ENCODE measurements around the gene PRSS36.
"Not testable (repeated sequence)": the region's sequence is repeated elsewhere in the genome, so short reads cannot be mapped to it uniquely, and the experiment has no call there.

PRSS36 gene

GRCh38 chr16:31143011-31143693 is 6.7 kb downstream of the PRSS36 start:
- Histone ChIP-seq H3K4me1 (ENCODE audit: control insufficient read depth in 5 of 5, insufficient read depth in 5 of 5, low read length in 5 of 5) (peaks cover 1 to 37% (median 26%) of the 10 kb centered on the region in 5 donors), H3K27me3 (ENCODE audit: control insufficient read depth in 5 of 5, insufficient read depth in 4 of 5, low read length in 5 of 5) (peaks cover 5 to 11% (median 7%) of the 10 kb centered on the region in 5 donors), H3K36me3 (ENCODE audit: control insufficient read depth in 5 of 5, insufficient read depth in 5 of 5, low read length in 5 of 5) (no peaks in the 10 kb centered on the region), H3K9ac (ENCODE audit: low read length in 5 of 5) (peak overlapping the region in 4 of 5 donors; percentile 28 to 66 (median 63)), H3K9me3 (ENCODE audit: control insufficient read depth in 5 of 5, low read length in 5 of 5) (no peaks in the 10 kb centered on the region), H3K4me3 (ENCODE audit: low read depth in 1 of 5, low read length in 5 of 5) (peak overlapping the region in 4 of 5 donors; percentile 55 to 76 (median 66)), H3K27ac (ENCODE audit: low read depth, low read length) (no peak overlapping the region)

GRCh38 chr16:31142109-31143010 is 7.5 kb downstream of the PRSS36 start:
- peaks cover 1 to 31% (median 24%) of the 10 kb centered on the region in 5 donors for H3K4me1 ChIP-seq (ENCODE audit: control insufficient read depth in 5 of 5, insufficient read depth in 5 of 5, low read length in 5 of 5)
- peak overlapping the region; percentile 61 for H3K27ac ChIP-seq (ENCODE audit: low read depth, low read length)
- H3K36me3 ChIP-seq (ENCODE audit: control insufficient read depth in 5 of 5, insufficient read depth in 5 of 5, low read length in 5 of 5) = no peaks in the 10 kb centered on the region
- no peaks in the 10 kb centered on the region for H3K9me3 ChIP-seq (ENCODE audit: control insufficient read depth in 5 of 5, low read length in 5 of 5)
- H3K4me3 ChIP-seq (ENCODE audit: low read depth in 1 of 5, low read length in 5 of 5) = peak overlapping the region; percentile 61 to 76 (median 71)
- peak overlapping the region in 4 of 5 donors; percentile 63 to 66 (median 64) for H3K9ac ChIP-seq (ENCODE audit: low read length in 5 of 5)
- H3K27me3 ChIP-seq (ENCODE audit: control insufficient read depth in 5 of 5, insufficient read depth in 4 of 5, low read length in 5 of 5) = peaks cover 0 to 3% (median under 1%) of the 10 kb centered on the region in 5 donors

GRCh38 chr16:31141489-31142108 is 8.3 kb downstream of the PRSS36 start:
- H3K4me1 ChIP-seq (ENCODE audit: control insufficient read depth in 5 of 5, insufficient read depth in 5 of 5, low read length in 5 of 5) = peaks cover 1 to 31% (median 24%) of the 10 kb centered on the region in 5 donors
- no peaks in the 10 kb centered on the region for H3K36me3 ChIP-seq (ENCODE audit: control insufficient read depth in 5 of 5, insufficient read depth in 5 of 5, low read length in 5 of 5)
- no peaks in the 10 kb centered on the region for H3K9me3 ChIP-seq (ENCODE audit: control insufficient read depth in 5 of 5, low read length in 5 of 5)
- peak overlapping the region; percentile 61 for H3K27ac ChIP-seq (ENCODE audit: low read depth, low read length)
- peak overlapping the region; percentile 51 to 76 (median 65) for H3K4me3 ChIP-seq (ENCODE audit: low read depth in 1 of 5, low read length in 5 of 5)
- H3K27me3 ChIP-seq (ENCODE audit: control insufficient read depth in 5 of 5, insufficient read depth in 4 of 5, low read length in 5 of 5) = no peaks in the 10 kb centered on the region
- peak overlapping the region in 3 of 5 donors; percentile 63 to 66 (median 64) for H3K9ac ChIP-seq (ENCODE audit: low read length in 5 of 5)

- H3K4me1 ChIP-seq (ENCODE audit: control insufficient read depth in 5 of 5, insufficient read depth in 5 of 5, low read length in 5 of 5) = peaks cover 1 to 31% (median 24%) of the 10 kb centered on the region in 5 donors
- not testable (repeated sequence) for H3K9ac ChIP-seq (ENCODE audit: low read length in 5 of 5)
These were observed 8.8 kb downstream of the PRSS36 start for GRCh38 chr16:31141071-31141469.

DNA sequence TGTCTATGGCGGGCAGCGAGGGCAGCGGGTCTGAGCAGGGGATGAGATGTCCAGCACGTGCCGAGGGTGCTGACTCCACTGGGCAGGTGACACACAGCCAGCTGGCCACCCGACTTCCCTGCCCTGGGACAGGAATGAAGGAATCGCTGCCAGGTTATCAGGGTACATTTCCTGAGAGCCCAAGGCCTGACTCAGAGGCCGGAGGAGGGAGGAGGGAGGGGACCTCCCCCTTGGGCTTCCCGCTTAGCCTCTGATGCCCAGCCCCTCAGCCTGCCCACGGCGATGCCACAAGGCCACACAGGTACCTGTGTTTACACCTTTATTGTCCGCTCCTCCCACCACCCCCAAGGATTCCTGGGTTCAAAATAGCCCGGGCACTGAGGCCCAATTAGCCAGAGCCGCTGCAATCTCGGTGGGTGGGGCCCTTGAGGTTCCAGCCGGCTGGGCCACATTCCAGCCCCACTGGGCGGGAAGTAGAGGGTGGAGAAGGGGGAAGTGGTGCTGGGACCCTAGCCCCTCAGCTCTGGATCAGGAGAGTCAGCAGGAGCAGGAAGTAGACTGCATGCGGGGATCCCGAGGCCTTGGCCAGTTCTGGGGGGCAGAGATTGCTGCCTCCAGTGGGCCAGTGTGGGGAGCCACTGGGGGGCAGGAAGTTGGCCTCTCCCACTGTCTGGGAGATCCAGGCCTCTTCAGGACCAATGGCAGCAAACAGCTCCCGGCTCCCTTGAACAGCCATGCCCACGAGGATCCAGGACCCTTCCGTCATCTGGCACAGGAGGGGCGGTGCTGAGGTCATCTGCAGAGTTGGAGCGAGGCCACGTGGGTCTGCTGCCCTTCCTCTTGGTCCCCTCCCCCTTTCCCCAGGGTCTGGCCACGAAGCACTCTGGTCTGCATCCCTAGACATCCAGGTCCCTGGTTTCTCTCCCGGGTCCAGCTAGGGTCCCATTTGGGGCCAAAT is 11.0 kb downstream of the PRSS36 start:
- Histone ChIP-seq H3K27ac (ENCODE audit: low read depth, low read length) (no peak overlapping the region), H3K4me3 (ENCODE audit: low read depth in 1 of 5, low read length in 5 of 5) (peak overlapping the region in 1 of 5 donors; percentile 5), H3K9me3 (ENCODE audit: control insufficient read depth in 5 of 5, low read length in 5 of 5) (no peaks in the 10 kb centered on the region), H3K27me3 (ENCODE audit: control insufficient read depth in 5 of 5, insufficient read depth in 4 of 5, low read length in 5 of 5) (peaks cover 0 to 12% (median 9%) of the 10 kb centered on the region in 5 donors), H3K4me1 (ENCODE audit: control insufficient read depth in 5 of 5, insufficient read depth in 5 of 5, low read length in 5 of 5) (peaks cover 1 to 40% (median 29%) of the 10 kb centered on the region in 5 donors), H3K36me3 (ENCODE audit: control insufficient read depth in 5 of 5, insufficient read depth in 5 of 5, low read length in 5 of 5) (no peaks in the 10 kb centered on the region), H3K9ac (ENCODE audit: low read length in 5 of 5) (peak overlapping the region in 2 of 5 donors; percentile 7 to 19)

More at GRCh38 chr16:31141071-31141469, 8.8 kb downstream of the PRSS36 start:
- H3K4me3 ChIP-seq (ENCODE audit: low read depth in 1 of 5, low read length in 5 of 5) = peak overlapping the region in 1 of 5 donors; percentile 51
- not testable (repeated sequence) for H3K27me3 ChIP-seq (ENCODE audit: control insufficient read depth in 5 of 5, insufficient read depth in 4 of 5, low read length in 5 of 5); H3K36me3 ChIP-seq (ENCODE audit: control insufficient read depth in 5 of 5, insufficient read depth in 5 of 5, low read length in 5 of 5); H3K9me3 ChIP-seq (ENCODE audit: control insufficient read depth in 5 of 5, low read length in 5 of 5)
- peak overlapping the region; percentile 61 for H3K27ac ChIP-seq (ENCODE audit: low read depth, low read length)

- Histone ChIP-seq H3K36me3 (ENCODE audit: control insufficient read depth in 5 of 5, insufficient read depth in 5 of 5, low read length in 5 of 5) (peaks cover 0 to 15% (median 8%) of the 10 kb centered on the region in 5 donors), H3K4me1 (ENCODE audit: control insufficient read depth in 5 of 5, insufficient read depth in 5 of 5, low read length in 5 of 5) (peaks cover 1 to 34% (median 24%) of the 10 kb centered on the region in 5 donors), H3K27me3 (ENCODE audit: control insufficient read depth in 5 of 5, insufficient read depth in 4 of 5, low read length in 5 of 5) (peaks cover 0 to 12% (median 9%) of the 10 kb centered on the region in 5 donors)
- H3K4me3 ChIP-seq (ENCODE audit: low read depth in 1 of 5, low read length in 5 of 5); H3K9ac ChIP-seq (ENCODE audit: low read length in 5 of 5); H3K27ac ChIP-seq (ENCODE audit: low read depth, low read length); H3K9me3 ChIP-seq (ENCODE audit: control insufficient read depth in 5 of 5, low read length in 5 of 5): not testable (repeated sequence)
These were observed 12.9 kb downstream of the PRSS36 start for GRCh38 chr16:31136822-31137499.

- H3K36me3 ChIP-seq (ENCODE audit: control insufficient read depth in 5 of 5, insufficient read depth in 5 of 5, low read length in 5 of 5) = peaks cover 0 to 22% (median 15%) of the 10 kb centered on the region in 5 donors
- no peak overlapping the region for H3K27ac ChIP-seq (ENCODE audit: low read depth, low read length)
- no peak overlapping the region for H3K4me3 ChIP-seq (ENCODE audit: low read depth in 1 of 5, low read length in 5 of 5)
- no peaks in the 10 kb centered on the region for H3K9me3 ChIP-seq (ENCODE audit: control insufficient read depth in 5 of 5, low read length in 5 of 5)
- H3K9ac ChIP-seq (ENCODE audit: low read length in 5 of 5) = no peak overlapping the region
- peaks cover 0 to 12% (median 9%) of the 10 kb centered on the region in 5 donors for H3K27me3 ChIP-seq (ENCODE audit: control insufficient read depth in 5 of 5, insufficient read depth in 4 of 5, low read length in 5 of 5)
- H3K4me1 ChIP-seq (ENCODE audit: control insufficient read depth in 5 of 5, insufficient read depth in 5 of 5, low read length in 5 of 5) = peaks cover 0 to 27% (median 17%) of the 10 kb centered on the region in 5 donors
These were observed 13.6 kb downstream of the PRSS36 start for GRCh38 chr16:31136287-31136662.

- no peak within 1 kb of the TSS for H3K27ac ChIP-seq (ENCODE audit: low read depth, low read length)
- H3K4me1 ChIP-seq (ENCODE audit: control insufficient read depth in 5 of 5, insufficient read depth in 5 of 5, low read length in 5 of 5) = peaks cover 0 to 23% (median 15%) of the 10 kb centered on the region in 5 donors
- peaks cover 0 to 12% (median 9%) of the 10 kb centered on the region in 5 donors for H3K27me3 ChIP-seq (ENCODE audit: control insufficient read depth in 5 of 5, insufficient read depth in 4 of 5, low read length in 5 of 5)
- H3K9ac ChIP-seq (ENCODE audit: low read length in 5 of 5) = peak within 1 kb of the TSS in 1 of 5 donors; percentile 4
- H3K9me3 ChIP-seq (ENCODE audit: control insufficient read depth in 5 of 5, low read length in 5 of 5) = no peaks in the 10 kb centered on the region
- H3K36me3 ChIP-seq (ENCODE audit: control insufficient read depth in 5 of 5, insufficient read depth in 5 of 5, low read length in 5 of 5) = peaks cover 0 to 27% (median 21%) of the 10 kb centered on the region in 5 donors
- no peak within 1 kb of the TSS for H3K4me3 ChIP-seq (ENCODE audit: low read depth in 1 of 5, low read length in 5 of 5)
These were observed 14.2 kb downstream of the PRSS36 start, which contains the start of gene PRSS8 for GRCh38 chr16:31135535-31136286. TSS of gene PRSS8 (minus strand) at chr16:31135727. CDS start at chr16:31135498, 229 bp downstream.

All from subcutaneous abdominal adipose tissue (tissue), 5 donors.